BJ (cell line): ENCODE measurements around the gene ZNF462. TPM values are rescaled to one million over a fixed set of nuclear protein-coding genes. Genes with fewer than 3 reads are reported as not detected.

Source experiments
- CTCF ChIA-PET: fragments of 350-600 bp; formaldehyde crosslinking; extraction: SDS; loops from one replicate; lab custom pipeline; 2021; ENCODE audit warnings: antibody characterized with exemption, inconsistent platforms; lab: Yijun Ruan, JAX
- POLR2A ChIA-PET: fragments of 300-600 bp; sonication (Branson Sonifier 250); formaldehyde crosslinking; extraction: SDS; loops from one replicate; lab custom pipeline; 2021; ENCODE audit warnings: antibody characterized with exemption; lab: Charles Lee
- DNase-seq: peaks from one replicate; pipeline ENCODE4 v3.0.0-alpha.2; 2011; ENCODE audit warnings: low read depth
- H3K27me3 ChIP-seq: 2 replicates; pipeline ENCODE4 v1.6.0; 2011; ENCODE audit warnings: low read length; ENCODE audit not compliant: control insufficient read depth, insufficient read depth
- H3K36me3 ChIP-seq: 2 replicates; pipeline ENCODE4 v1.5.1; 2011; ENCODE audit warnings: low read length; ENCODE audit not compliant: control insufficient read depth, insufficient read depth
- H3K4me3 ChIP-seq: 2 replicates; pipeline ENCODE4 v1.5.1; 2011; ENCODE audit warnings: low read depth, mild to moderate bottlenecking, control low read depth, low read length
- CTCF ChIP-seq: IDR thresholded peaks from 2 replicates; pipeline ENCODE4 v1.5.1; 2011; ENCODE audit warnings: low read depth, mild to moderate bottlenecking, control low read depth, inconsistent platforms, low read length, moderate library complexity; ENCODE audit not compliant: insufficient read depth
- polyA plus RNA-seq: library from polyadenylated mRNA; depleted of rRNA; stranded (reverse); fragments of >200 nt; gene quantifications from 2 replicates; pipeline ENCODE4 v1.2.3, GENCODE V29; 2011

Gene ZNF462
- polyA plus RNA-seq, 1 experiment: 3.5 TPM

DNA sequence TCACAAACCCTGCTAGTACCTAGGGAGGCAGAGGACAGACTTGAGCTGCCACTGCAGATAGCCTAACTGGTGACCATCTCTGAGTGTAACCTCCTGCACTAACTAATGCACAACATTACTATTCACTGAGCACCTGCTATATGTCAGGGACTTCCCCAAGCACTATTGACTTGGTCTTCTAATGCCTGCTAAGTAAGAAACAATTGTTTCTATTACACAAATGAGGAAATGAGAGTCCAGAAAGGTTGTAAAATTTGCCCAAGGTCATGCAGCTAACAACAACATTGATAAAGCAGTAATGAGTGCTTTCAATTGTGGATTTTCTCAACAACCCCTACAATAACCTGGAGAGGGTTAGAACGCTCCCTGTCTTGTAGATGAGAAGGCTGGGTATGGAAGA lies 183.7 kb downstream of the ZNF462 start:
- no peak for TF ChIP-seq CTCF
- Histone ChIP-seq H3K27me3 (peaks cover 3% of the 10 kb centered on the region; the same call in 1 of the 2 replicates), H3K36me3 (no peaks in the 10 kb centered on the region), H3K4me3 (no peak overlapping the region)
- no peak for DNase-seq
- CTCF ChIA-PET: interaction anchor here (1.1 kb wide), 1 partner anchor 10 kb away, joined by 3 read pairs; no protein-coding TSS in a partner anchor
- POLR2A ChIA-PET: no interaction called here

- DNase-seq: no peak
- ChIA-PET POLR2A (no interaction called here), CTCF (interaction anchor here (1.1 kb wide), 1 partner anchor 9 kb away, joined by 3 read pairs; no protein-coding TSS in a partner anchor)
- H3K4me3 ChIP-seq: no peak overlapping the region
- no peak for TF ChIP-seq CTCF
- H3K27me3 ChIP-seq: peaks cover 3% of the 10 kb centered on the region; the same call in 1 of the 2 replicates
- no peaks in the 10 kb centered on the region for H3K36me3 ChIP-seq
These were observed 186.3 kb downstream of the ZNF462 start for GRCh38 chr9:107049046-107049802.

GRCh38 chr9:107049803-107050184 lies 186.8 kb downstream of the ZNF462 start:
- POLR2A ChIA-PET: no interaction called here
- CTCF ChIA-PET: interaction anchor here (1.1 to 1.2 kb wide), 2 partner anchors 9 to 30 kb away, joined by 3 to 4 read pairs; no protein-coding TSS in a partner anchor

GRCh38 chr9:107051392-107051791 lies 188.4 kb downstream of the ZNF462 start:
- no peak overlapping the region for H3K4me3 ChIP-seq
- no peak for DNase-seq
- peaks cover 5% of the 10 kb centered on the region; the same call in 1 of the 2 replicates for H3K27me3 ChIP-seq
- no peaks in the 10 kb centered on the region for H3K36me3 ChIP-seq
- TF ChIP-seq CTCF: no peak
- ChIA-PET POLR2A (no interaction called here), CTCF (no interaction called here)

More at GRCh38 chr9:107049803-107050184, 186.8 kb downstream of the ZNF462 start:
- H3K27me3 ChIP-seq: peaks cover 3% of the 10 kb centered on the region; the same call in 1 of the 2 replicates
- DNase-seq: no peak
- H3K4me3 ChIP-seq: no peak overlapping the region
- no peaks in the 10 kb centered on the region for H3K36me3 ChIP-seq
- TF ChIP-seq CTCF: no peak

GRCh38 chr9:107054146-107054545 lies 191.2 kb downstream of the ZNF462 start:
- POLR2A ChIA-PET: no interaction called here
- Histone ChIP-seq H3K36me3 (no peaks in the 10 kb centered on the region), H3K4me3 (no peak overlapping the region), H3K27me3 (peaks cover 3% of the 10 kb centered on the region; the same call in 1 of the 2 replicates)
- CTCF ChIA-PET: no interaction called here
- no peak for TF ChIP-seq CTCF
- DNase-seq: no peak
